Measurements from ENCODE around the gene HIF1A. TPM values are rescaled to one million over a fixed set of nuclear protein-coding genes. Genes with fewer than 3 reads are reported as not detected.

The HIF1A gene
- total RNA-seq, 4 donors from 2014 or later: 137 to 295 (median 158) TPM

- WGBS, 2 donors: 72 to 76% methylated on average over 9 of the region's 9 CpGs
- H3K4me1 ChIP-seq: peaks cover 26 to 31% of the 10 kb centered on the region in 2 donors
- intact Hi-C loops (cut with DNase I): no loop called here
- no peak overlapping the region for H3K4me3 ChIP-seq (replicated peaks in 1 of 3)
- H3K27ac ChIP-seq: peak overlapping the region in 1 of 3 donors; percentile 58
- H3K27me3 ChIP-seq: no peaks in the 10 kb centered on the region
- H3K9me3 ChIP-seq: no peaks in the 10 kb centered on the region
- TF ChIP-seq POLR2A (IDR thresholded peaks at IDR 0.05): no peak
- TF ChIP-seq CTCF (IDR thresholded peaks at IDR 0.05): no peak
- no peak for DNase-seq
- peaks cover 2 to 21% of the 10 kb centered on the region in 2 donors for H3K36me3 ChIP-seq
Observed at GRCh38 chr14:61720294-61720661, 25.0 kb downstream of the HIF1A start.

- 79 to 90% methylated on average over 6 of the region's 6 CpGs for WGBS, 2 donors
- peaks cover 25 to 30% of the 10 kb centered on the region in 2 donors for H3K4me1 ChIP-seq
- H3K9me3 ChIP-seq: no peaks in the 10 kb centered on the region
- H3K36me3 ChIP-seq: peaks cover 2 to 22% of the 10 kb centered on the region in 2 donors
- DNase-seq: no peak
- intact Hi-C loops (cut with DNase I): no loop called here
- H3K27me3 ChIP-seq: no peaks in the 10 kb centered on the region
- peak overlapping the region in 1 of 3 donors; percentile 58 for H3K27ac ChIP-seq
- TF ChIP-seq POLR2A (IDR thresholded peaks at IDR 0.05) (no peak), CTCF (IDR thresholded peaks at IDR 0.05) (no peak)
- no peak overlapping the region for H3K4me3 ChIP-seq (replicated peaks in 1 of 3)
Observed at GRCh38 chr14:61720741-61721140, 25.4 kb downstream of the HIF1A start.

GRCh38 chr14:61724133-61724532 is 28.8 kb downstream of the HIF1A start:
- H3K27me3 ChIP-seq: no peaks in the 10 kb centered on the region
- no peak overlapping the region for H3K27ac ChIP-seq
- H3K36me3 ChIP-seq: peaks cover 16 to 40% of the 10 kb centered on the region in 2 donors
- TF ChIP-seq POLR2A (IDR thresholded peaks at IDR 0.05): no peak
- TF ChIP-seq CTCF (IDR thresholded peaks at IDR 0.05): no peak
- H3K4me1 ChIP-seq: peaks cover 7 to 9% of the 10 kb centered on the region in 2 donors
- DNase-seq: no peak
- no peaks in the 10 kb centered on the region for H3K9me3 ChIP-seq
- intact Hi-C loops (cut with DNase I): no loop called here
- no peak overlapping the region for H3K4me3 ChIP-seq (replicated peaks in 1 of 3)
- WGBS, 2 donors: 87 to 91% methylated on average over 2 of the region's 2 CpGs

GRCh38 chr14:61726778-61727658 is 31.7 kb downstream of the HIF1A start:
- H3K9me3 ChIP-seq: no peaks in the 10 kb centered on the region
- H3K4me1 ChIP-seq: no peaks in the 10 kb centered on the region
- 88 to 90% methylated on average over 7 of the region's 7 CpGs for WGBS, 2 donors
- DNase-seq: no peak
- intact Hi-C loops (cut with DNase I): loop anchor here (5.0 kb wide), 1 partner anchor 260 kb away; no protein-coding TSS in a partner anchor
- no peak overlapping the region for H3K4me3 ChIP-seq (replicated peaks in 1 of 3)
- no peak for TF ChIP-seq CTCF (IDR thresholded peaks at IDR 0.05)
- TF ChIP-seq POLR2A (IDR thresholded peaks at IDR 0.05): no peak
- H3K36me3 ChIP-seq: peaks cover 16 to 36% of the 10 kb centered on the region in 2 donors
- H3K27ac ChIP-seq: no peak overlapping the region
- no peaks in the 10 kb centered on the region for H3K27me3 ChIP-seq

- WGBS, 2 donors: 69 to 73% methylated on average over 2 of the region's 2 CpGs
- peaks cover 25 to 40% of the 10 kb centered on the region in 2 donors for H3K36me3 ChIP-seq
- H3K27ac ChIP-seq: peak overlapping the region in 2 of 3 donors; percentile 14 to 31
- intact Hi-C loops (cut with DNase I): no loop called here
- H3K27me3 ChIP-seq: no peaks in the 10 kb centered on the region
- peaks cover 0 to 4% of the 10 kb centered on the region in 2 donors for H3K4me1 ChIP-seq
- H3K9me3 ChIP-seq: no peaks in the 10 kb centered on the region
- TF ChIP-seq POLR2A (IDR thresholded peaks at IDR 0.05) (no peak), CTCF (IDR thresholded peaks at IDR 0.05) (peak in 5 of 6 experiments; percentile 11 to 73 (median 46))
- no peak for DNase-seq
- H3K4me3 ChIP-seq (replicated peaks in 1 of 3): no peak overlapping the region
Observed at GRCh38 chr14:61730756-61731373, 35.6 kb downstream of the HIF1A start.

Measured in thyroid gland (tissue), 4 donors.